Transverse colon (tissue), 4 donors: ENCODE data around the gene ZIC4. TPM values are rescaled to one million over a fixed set of nuclear protein-coding genes. Genes with fewer than 3 reads are reported as not detected.

Experiments
- DNase-seq: peaks from one replicate; pipeline ENCODE4 v3.0.0-alpha.2; 2019
- H3K27ac ChIP-seq, 4 donors: fragments of 200-600 bp; sonication (generic); 2 replicates each; pipeline ENCODE4 v1.5.1; 2016 to 2018; ENCODE audit warnings: inconsistent platforms in 4 of 4
- H3K27me3 ChIP-seq: fragments of 200-600 bp; sonication (generic); 2 replicates; pipeline ENCODE4 v1.5.1; 2017; ENCODE audit warnings: inconsistent platforms
- H3K36me3 ChIP-seq, 4 donors: fragments of 200-600 bp; sonication (generic); 2 replicates each; pipeline ENCODE4 v1.5.1; 2017 to 2019; ENCODE audit warnings: inconsistent platforms in 4 of 4
- H3K4me1 ChIP-seq, 4 donors: fragments of 200-600 bp; sonication (generic); 2 replicates each; pipeline ENCODE4 v1.5.1; 2017 to 2020; ENCODE audit warnings: inconsistent platforms in 4 of 4
- H3K4me3 ChIP-seq, 4 donors: fragments of 200-600 bp; sonication (generic); 1 replicate in 1 of 4; 2 replicates in 3 of 4; pipeline versions ENCODE4 v1.5.1 to v1.6.1; 2017 to 2019; ENCODE audit warnings: inconsistent platforms in 4 of 4
- H3K9me3 ChIP-seq, 2 donors: fragments of 200-600 bp; sonication (generic); 2 replicates each; pipeline ENCODE4 v1.5.1; 2017 to 2019; ENCODE audit warnings: inconsistent platforms in 2 of 2
- CTCF ChIP-seq, 5 experiments: fragments of 200-600 bp in 3 of 5; fragments of 450-650 bp in 2 of 5; sonication (generic) in 3 of 5; IDR thresholded peaks; 1 replicate in 2 of 5; 2 replicates in 3 of 5; pipeline ENCODE4 v1.5.1; 2016 to 2017; ENCODE audit warnings: antibody characterized with exemption in 5 of 5, inconsistent platforms in 3 of 5, mild to moderate bottlenecking in 2 of 5, moderate library complexity in 1 of 5
- EP300 ChIP-seq: sonication (generic); formaldehyde crosslinking; IDR thresholded peaks from one replicate; pipeline ENCODE4 v1.6.1; 2017; ENCODE audit warnings: antibody characterized with exemption, low read depth
- POLR2A ChIP-seq: fragments of 450-650 bp; IDR thresholded peaks from one replicate; pipeline ENCODE4 v1.6.1; 2016; ENCODE audit warnings: antibody characterized with exemption, mild to moderate bottlenecking, moderate library complexity
- POLR2AphosphoS5 ChIP-seq, 3 donors: sonication (generic); formaldehyde crosslinking; IDR thresholded peaks; one replicate each; pipeline ENCODE4 v1.6.1; 2016; ENCODE audit warnings: antibody characterized with exemption in 3 of 3
- WGBS, 2 donors: methylation state at CpG; one replicate each; pipeline ENCODE4 v1.1.5; 2018; ENCODE audit warnings: low coverage in 1 of 2; 5-methylcytosine and 5-hydroxymethylcytosine counted together
- in situ Hi-C, 4 donors: fragments of 200-750 bp; cut with MboI; loops; one replicate each; pipeline versions ENCODE4 v1.15.0 to v1.15.1; 2017; ENCODE audit warnings: low sequenced_read_pairs in 3 of 4, low pct_ligation_motif_present in 1 of 4, low pct_unique_long_range_greater_than_20kb in 1 of 4
- intact Hi-C: fragments of 100-400 bp; cut with DNase I; formaldehyde crosslinking; loops from one replicate; pipeline ENCODE4 v1.15.1; 2023; ENCODE audit warnings: low total_unique reads
- total RNA-seq, 4 donors: library from RNA; depleted of rRNA; stranded (reverse); fragments of >200 nt; gene quantifications; one replicate each; pipeline ENCODE4 v1.1.0, GENCODE V29; 2016

Gene ZIC4
- total RNA-seq, 4 donors from 2014 or later: not detected

- TF ChIP-seq POLR2AphosphoS5 (IDR thresholded peaks at IDR 0.05) (no peak), EP300 (no peak), POLR2A (no peak), CTCF (IDR thresholded peaks at IDR 0.05) (no peak)
- Histone ChIP-seq H3K4me1 (peaks cover 7 to 38% (median 27%) of the 10 kb centered on the region in 4 donors), H3K36me3 (no peaks in the 10 kb centered on the region), H3K27ac (no peak overlapping the region), H3K4me3 (no peak overlapping the region), H3K27me3 (peaks cover 100% of the 10 kb centered on the region), H3K9me3 (no peaks in the 10 kb centered on the region)
- in situ Hi-C loops: no loop called here
- DNase-seq: no peak
- intact Hi-C loops: no loop called here
- WGBS, 2 donors: 14 to 21% methylated on average over 14 to 20 of the region's 20 CpGs
Observed at GRCh38 chr3:147411815-147412241, 5.5 kb upstream of the ZIC4 start.

- peak overlapping the region in 2 of 4 donors; percentile 15 to 28 for H3K4me3 ChIP-seq
- peaks cover 100% of the 10 kb centered on the region for H3K27me3 ChIP-seq
- DNase-seq: no peak
- 5 to 13% methylated on average over 4 to 14 of the region's 14 CpGs for WGBS, 2 donors
- in situ Hi-C loops: no loop called here
- no peak for TF ChIP-seq POLR2AphosphoS5 (IDR thresholded peaks at IDR 0.05)
- TF ChIP-seq EP300: no peak
- no peak for TF ChIP-seq POLR2A
- TF ChIP-seq CTCF (IDR thresholded peaks at IDR 0.05): no peak
- no peak overlapping the region for H3K27ac ChIP-seq
- H3K4me1 ChIP-seq: peaks cover 7 to 38% (median 27%) of the 10 kb centered on the region in 4 donors
- H3K9me3 ChIP-seq: no peaks in the 10 kb centered on the region
- intact Hi-C loops: no loop called here
- no peaks in the 10 kb centered on the region for H3K36me3 ChIP-seq
Observed at GRCh38 chr3:147411238-147411814, 5.0 kb upstream of the ZIC4 start.

GRCh38 chr3:147410526-147411237 is 4.3 kb upstream of the ZIC4 start:
- H3K9me3 ChIP-seq: no peaks in the 10 kb centered on the region
- no peak overlapping the region for H3K27ac ChIP-seq
- no peaks in the 10 kb centered on the region for H3K36me3 ChIP-seq
- intact Hi-C loops (no loop called here), in situ Hi-C loops (no loop called here)
- H3K4me1 ChIP-seq: peaks cover 7 to 38% (median 27%) of the 10 kb centered on the region in 4 donors
- peak overlapping the region in 2 of 4 donors; percentile 15 to 28 for H3K4me3 ChIP-seq
- TF ChIP-seq EP300 (no peak), CTCF (IDR thresholded peaks at IDR 0.05) (no peak), POLR2AphosphoS5 (IDR thresholded peaks at IDR 0.05) (no peak), POLR2A (no peak)
- no peak for DNase-seq
- H3K27me3 ChIP-seq: peaks cover 100% of the 10 kb centered on the region
- WGBS, 2 donors: 0 to 16% methylated on average over 1 to 48 of the region's 61 CpGs

- intact Hi-C loops: no loop called here
- DNase-seq: no peak
- Histone ChIP-seq H3K9me3 (no peaks in the 10 kb centered on the region), H3K27me3 (peaks cover 100% of the 10 kb centered on the region), H3K36me3 (no peaks in the 10 kb centered on the region), H3K4me3 (peak overlapping the region in 2 of 4 donors; percentile 15 to 28), H3K27ac (no peak overlapping the region), H3K4me1 (peaks cover 7 to 38% (median 27%) of the 10 kb centered on the region in 4 donors)
- in situ Hi-C loops: no loop called here
- WGBS, 2 donors: 49% methylated on average over 40 of the region's 52 CpGs; no CpG with 5 or more reads in 1 of the 2 donors
- no peak for TF ChIP-seq POLR2A
- no peak for TF ChIP-seq CTCF (IDR thresholded peaks at IDR 0.05)
- TF ChIP-seq EP300: no peak
- TF ChIP-seq POLR2AphosphoS5 (IDR thresholded peaks at IDR 0.05): no peak
Observed at GRCh38 chr3:147410116-147410525, 3.8 kb upstream of the ZIC4 start.
